Trophoblast cell (in vitro differentiated cells and primary cell): ENCODE results near the gene ZNF248.
A peak's percentile ranks its signal among the peaks of the same experiment; 100 is the strongest.

ENCODE experiments used
- DNase-seq, 2 donors: peaks; one replicate each; pipeline ENCODE4 v3.0.0-alpha.2; 2016
- H2AFZ ChIP-seq: 2 replicates; pipeline ENCODE4 v1.6.1; 2013; ENCODE audit warnings: low read length, moderate library complexity, mild to moderate bottlenecking; ENCODE audit not compliant: insufficient read depth, poor library complexity
- H2AK5ac ChIP-seq: 2 replicates; pipeline ENCODE4 v1.6.1; 2013; ENCODE audit warnings: mild to moderate bottlenecking, low read length
- H2BK120ac ChIP-seq: 2 replicates; pipeline ENCODE4 v1.6.1; 2013; ENCODE audit warnings: low read length, mild to moderate bottlenecking, moderate library complexity; ENCODE audit not compliant: insufficient read depth, poor library complexity
- H2BK12ac ChIP-seq: 2 replicates; pipeline ENCODE4 v1.6.1; 2013; ENCODE audit warnings: mild to moderate bottlenecking, low read length, moderate library complexity
- H2BK5ac ChIP-seq: 2 replicates; pipeline ENCODE4 v1.6.1; 2013; ENCODE audit warnings: low read length, low read depth, moderate library complexity, mild to moderate bottlenecking; ENCODE audit not compliant: poor library complexity
- H3K14ac ChIP-seq: 2 replicates; pipeline ENCODE4 v1.6.1; 2013; ENCODE audit warnings: mild to moderate bottlenecking, low read length
- H3K18ac ChIP-seq: 2 replicates; pipeline ENCODE4 v1.6.1; 2013; ENCODE audit warnings: mild to moderate bottlenecking, low read length
- H3K23ac ChIP-seq: 2 replicates; pipeline ENCODE4 v1.6.1; 2013; ENCODE audit warnings: low read length
- H3K27ac ChIP-seq: 2 replicates; pipeline ENCODE4 v1.5.1; 2013; ENCODE audit warnings: low read depth, mild to moderate bottlenecking, inconsistent platforms, low read length, moderate library complexity
- H3K27me3 ChIP-seq: 2 replicates; pipeline ENCODE4 v1.6.1; 2013; ENCODE audit warnings: inconsistent platforms, mild to moderate bottlenecking, low read length, moderate library complexity; ENCODE audit not compliant: insufficient read depth
- H3K36me3 ChIP-seq, 2 experiments: 1 replicate in 1 of 2; 2 replicates in 1 of 2; pipeline ENCODE4 v1.6.1; 2013; ENCODE audit warnings: low read length in 2 of 2, mild to moderate bottlenecking in 2 of 2, moderate library complexity in 1 of 2; ENCODE audit not compliant: insufficient read depth in 2 of 2, control insufficient read depth in 1 of 2
- H3K4ac ChIP-seq: 2 replicates; pipeline ENCODE4 v1.6.1; 2013; ENCODE audit warnings: low read depth, mild to moderate bottlenecking, low read length, moderate library complexity
- H3K4me1 ChIP-seq, 2 experiments: 1 replicate in 1 of 2; 2 replicates in 1 of 2; pipeline ENCODE4 v1.6.1; 2013; ENCODE audit warnings: low read length in 2 of 2, mild to moderate bottlenecking in 2 of 2, moderate library complexity in 1 of 2; ENCODE audit not compliant: insufficient read depth in 2 of 2, control insufficient read depth in 1 of 2
- H3K4me2 ChIP-seq: 2 replicates; pipeline ENCODE4 v1.6.1; 2013; ENCODE audit warnings: inconsistent platforms, mild to moderate bottlenecking, low read length, moderate library complexity
- H3K4me3 ChIP-seq: 2 replicates; pipeline ENCODE4 v1.5.1; 2013; ENCODE audit warnings: mild to moderate bottlenecking, low read depth, low read length, inconsistent platforms
- H3K79me1 ChIP-seq: one replicate; pipeline ENCODE4 v1.6.1; 2013; ENCODE audit warnings: low read length
- H3K79me2 ChIP-seq: 2 replicates; pipeline ENCODE4 v1.6.1; 2013; ENCODE audit warnings: low read length, mild to moderate bottlenecking; ENCODE audit not compliant: control insufficient read depth, insufficient read depth, poor library complexity
- H3K9ac ChIP-seq: 2 replicates; pipeline ENCODE4 v1.6.1; 2013; ENCODE audit warnings: mild to moderate bottlenecking, low read length
- H3K9me3 ChIP-seq: 2 replicates; pipeline ENCODE4 v1.6.1; 2013; ENCODE audit warnings: low read depth, mild to moderate bottlenecking, control low read depth, inconsistent platforms, low read length; ENCODE audit not compliant: insufficient read depth
- H4K12ac ChIP-seq: 2 replicates; pipeline ENCODE4 v1.6.1; 2013; ENCODE audit warnings: low read depth, mild to moderate bottlenecking, low read length, moderate library complexity
- H4K8ac ChIP-seq: 2 replicates; pipeline ENCODE4 v1.6.1; 2013; ENCODE audit warnings: low read depth, mild to moderate bottlenecking, low read length, moderate library complexity
- H4K91ac ChIP-seq: one replicate; pipeline ENCODE4 v1.6.1; 2013; ENCODE audit warnings: low read depth, mild to moderate bottlenecking, low read length, moderate library complexity
- WGBS: extraction: QIAGEN DNeasy Blood & Tissue Kit; methylation state at CpG from one replicate; pipeline ENCODE4 v1.1.7; 2013; ENCODE audit warnings: missing lambda C conversion rate; ENCODE audit not compliant: insufficient read length, insufficient coverage; ENCODE audit errors: extremely low coverage; 5-methylcytosine and 5-hydroxymethylcytosine counted together

Gene ZNF248

DNA sequence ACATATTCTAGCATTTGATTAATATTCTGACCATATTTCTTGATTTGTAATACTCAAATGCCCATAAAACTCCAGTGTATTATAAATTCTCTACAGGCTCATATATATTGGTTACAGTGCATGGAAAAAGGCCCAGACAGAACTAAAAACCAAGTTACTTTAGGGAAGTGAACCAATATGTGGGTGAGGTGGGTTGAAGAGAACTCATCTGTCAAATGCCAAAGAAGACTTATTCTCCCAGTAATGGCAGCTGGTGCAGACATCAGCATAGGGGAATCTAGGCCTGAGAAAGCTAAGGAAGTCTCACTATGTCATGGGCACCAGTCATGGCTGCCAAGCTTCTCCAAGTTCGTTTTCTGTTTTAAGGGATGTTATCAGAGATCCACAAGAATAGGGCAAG is 30.6 kb downstream of the ZNF248 start:
- Histone ChIP-seq H3K4ac (no peak overlapping the region), H2BK12ac (no peak overlapping the region), H4K8ac (no peak overlapping the region), H3K4me2 (no peak overlapping the region), H3K9me3 (no peaks in the 10 kb centered on the region), H3K79me1 (no peaks in the 10 kb centered on the region), H3K36me3 (peaks cover 2 to 6% of the 10 kb centered on the region in 2 experiments), H2AK5ac (no peak overlapping the region), H3K14ac (no peak overlapping the region), H4K91ac (no peak overlapping the region), H3K27ac (no peak overlapping the region), H3K27me3 (no peaks in the 10 kb centered on the region), H3K18ac (no peak overlapping the region), H3K23ac (no peak overlapping the region), H3K4me1 (no peaks in the 10 kb centered on the region), H3K4me3 (no peak overlapping the region), H2AFZ (no peak overlapping the region), H3K79me2 (no peaks in the 10 kb centered on the region), H2BK120ac (no peak overlapping the region), H2BK5ac (no peak overlapping the region), H4K12ac (no peak overlapping the region), H3K9ac (no peak overlapping the region)
- DNase-seq = no peak
- WGBS = no CpG with 5 or more reads among the region's 1 CpG

DNA sequence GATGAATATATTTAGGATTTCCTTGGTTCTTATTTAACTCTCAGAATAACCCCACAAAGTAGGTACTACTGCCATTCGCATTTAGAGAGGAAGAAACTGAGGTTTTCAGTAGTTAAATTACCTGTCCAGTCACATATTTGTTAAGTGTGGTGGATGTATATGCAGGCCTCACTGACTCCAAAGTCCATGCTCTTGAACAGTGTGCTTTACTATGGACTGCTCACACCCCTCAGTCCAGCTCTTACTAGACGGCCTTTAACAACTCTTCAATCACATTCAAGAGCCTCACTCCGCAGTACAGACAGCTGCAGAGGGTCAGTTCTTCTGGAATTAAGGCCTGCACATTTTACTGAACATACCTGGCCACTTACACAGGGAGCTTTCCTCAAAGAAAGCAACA is 36.2 kb downstream of the ZNF248 start:
- Histone ChIP-seq H3K9ac (peak overlapping the region; percentile 34), H3K4me1 (no peaks in the 10 kb centered on the region), H4K8ac (no peak overlapping the region), H3K27me3 (no peaks in the 10 kb centered on the region), H3K27ac (no peak overlapping the region), H3K14ac (no peak overlapping the region), H3K4me3 (no peak overlapping the region), H3K23ac (no peak overlapping the region), H4K91ac (no peak overlapping the region), H3K4me2 (no peak overlapping the region), H2AFZ (no peak overlapping the region), H3K4ac (no peak overlapping the region), H2BK5ac (no peak overlapping the region), H2BK120ac (no peak overlapping the region), H3K79me1 (no peaks in the 10 kb centered on the region), H3K9me3 (peaks cover 19% of the 10 kb centered on the region), H2BK12ac (no peak overlapping the region), H2AK5ac (no peak overlapping the region), H3K36me3 (peaks cover 0 to 4% of the 10 kb centered on the region in 2 experiments), H3K18ac (no peak overlapping the region), H4K12ac (no peak overlapping the region), H3K79me2 (no peaks in the 10 kb centered on the region)
- no CpG with 5 or more reads among the region's 3 CpGs for WGBS
- no peak for DNase-seq

DNA sequence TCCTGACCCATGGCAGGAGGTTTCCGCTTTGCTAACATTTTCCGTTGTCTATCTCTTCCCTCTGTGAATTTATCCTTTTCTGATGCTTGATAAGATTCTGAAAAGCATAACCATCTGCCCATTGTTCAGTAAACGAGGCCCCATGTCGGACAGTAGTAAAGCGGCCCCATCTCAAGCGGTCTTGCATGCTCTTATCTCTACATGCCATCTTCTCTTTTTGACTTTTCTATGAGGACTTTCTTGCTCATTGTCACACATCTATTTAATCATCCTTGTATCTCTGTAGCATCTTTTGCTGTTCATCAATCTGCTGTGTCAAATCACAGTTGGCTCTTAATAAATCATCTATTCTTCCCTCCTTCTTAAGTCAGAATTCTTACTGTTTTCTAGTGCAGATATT is 37.6 kb downstream of the ZNF248 start:
- H3K23ac ChIP-seq = no peak overlapping the region
- no peak overlapping the region for H2BK120ac ChIP-seq
- H3K27ac ChIP-seq = no peak overlapping the region
- WGBS = no CpG with 5 or more reads among the region's 6 CpGs
- H3K79me2 ChIP-seq = no peaks in the 10 kb centered on the region
- no peak overlapping the region for H4K12ac ChIP-seq
- no peak overlapping the region for H4K91ac ChIP-seq
- H4K8ac ChIP-seq = no peak overlapping the region
- H2AK5ac ChIP-seq = no peak overlapping the region
- no peaks in the 10 kb centered on the region for H3K27me3 ChIP-seq
- H3K4ac ChIP-seq = no peak overlapping the region
- no peak overlapping the region for H3K9ac ChIP-seq
- H3K14ac ChIP-seq = no peak overlapping the region
- no peak for DNase-seq
- H2AFZ ChIP-seq = no peak overlapping the region
- H2BK5ac ChIP-seq = no peak overlapping the region
- no peak overlapping the region for H3K4me3 ChIP-seq
- H3K18ac ChIP-seq = no peak overlapping the region
- no peaks in the 10 kb centered on the region for H3K79me1 ChIP-seq
- no peaks in the 10 kb centered on the region for H3K4me1 ChIP-seq
- H3K36me3 ChIP-seq = peaks cover 0 to 3% of the 10 kb centered on the region in 2 experiments
- peaks cover 21% of the 10 kb centered on the region for H3K9me3 ChIP-seq
- H2BK12ac ChIP-seq = no peak overlapping the region
- H3K4me2 ChIP-seq = no peak overlapping the region

GRCh38 chr10:37816290-37816689 is 41.1 kb downstream of the ZNF248 start:
- no peak overlapping the region for H2BK5ac ChIP-seq
- no peak overlapping the region for H2AK5ac ChIP-seq
- no peak overlapping the region for H2BK12ac ChIP-seq
- no peak overlapping the region for H4K12ac ChIP-seq
- no peaks in the 10 kb centered on the region for H3K79me2 ChIP-seq
- peaks cover 21% of the 10 kb centered on the region for H3K9me3 ChIP-seq
- no peak overlapping the region for H3K23ac ChIP-seq
- H2AFZ ChIP-seq = no peak overlapping the region
- H3K79me1 ChIP-seq = no peaks in the 10 kb centered on the region
- H2BK120ac ChIP-seq = no peak overlapping the region
- no CpG with 5 or more reads among the region's 6 CpGs for WGBS
- no peak for DNase-seq
- H3K36me3 ChIP-seq = peaks cover 0 to 3% of the 10 kb centered on the region in 2 experiments
- no peak overlapping the region for H3K18ac ChIP-seq
- H3K27ac ChIP-seq = no peak overlapping the region
- H3K4me3 ChIP-seq = no peak overlapping the region
- no peak overlapping the region for H4K8ac ChIP-seq
- no peak overlapping the region for H3K14ac ChIP-seq
- no peak overlapping the region for H3K4me2 ChIP-seq
- H3K4me1 ChIP-seq = no peaks in the 10 kb centered on the region
- no peak overlapping the region for H3K9ac ChIP-seq
- no peak overlapping the region for H4K91ac ChIP-seq
- no peaks in the 10 kb centered on the region for H3K27me3 ChIP-seq
- no peak overlapping the region for H3K4ac ChIP-seq
